Activated CD4-positive, alpha-beta T cell treated with anti-CD3 and anti-CD28 coated beads, Interleukin-2, Interleukin-4, amounts not matched to agents 100 ng/mL and 50 ng/mL, durations not matched to agents 16 hours and 8 hours (primary cell): Measurements from ENCODE around the gene PARP3.

Experiments
- DNase-seq: peaks from one replicate; pipeline ENCODE4 v3.0.0-alpha.2; 2020; ENCODE audit warnings: low spot score

The PARP3 gene

GRCh38 chr3:51948016-51948580, 5.9 kb downstream of the PARP3 start:
- DNase-seq: no peak

GRCh38 chr3:51949121-51949520, 7.0 kb downstream of the PARP3 start:
- DNase-seq: no peak

GRCh38 chr3:51950899-51951298, 8.7 kb downstream of the PARP3 start:
- DNase-seq: no peak

GRCh38 chr3:51953445-51953844, 11.3 kb downstream of the PARP3 start:
- no peak for DNase-seq

- no peak for DNase-seq
Measured at GRCh38 chr3:51954105-51954504, 11.9 kb downstream of the PARP3 start.

GRCh38 chr3:51954713-51955112, 12.6 kb downstream of the PARP3 start:
- no peak for DNase-seq

GRCh38 chr3:51955175-51955892, 13.2 kb downstream of the PARP3 start, which contains the start of gene GPR62:
Gene GPR62, plus strand, starts transcription at chr3:51955381. Its CDS starts 272 bp downstream, at chr3:51955653.
- DNase-seq: no peak

GRCh38 chr3:51955893-51956770, 14.0 kb downstream of the PARP3 start:
- DNase-seq: no peak

GRCh38 chr3:51957520-51958205, 15.5 kb downstream of the PARP3 start:
- no peak for DNase-seq

GRCh38 chr3:51958603-51959521, 16.7 kb downstream of the PARP3 start:
- no peak for DNase-seq

- DNase-seq: no peak
Measured at GRCh38 chr3:51959651-51960050, 17.5 kb downstream of the PARP3 start.

GRCh38 chr3:51960386-51960785, 18.2 kb downstream of the PARP3 start:
- DNase-seq: no peak

GRCh38 chr3:51961011-51961410, 18.8 kb downstream of the PARP3 start:
- no peak for DNase-seq

- DNase-seq: no peak
Measured at GRCh38 chr3:51961602-51962569, 19.7 kb downstream of the PARP3 start.

- DNase-seq: no peak
Measured at GRCh38 chr3:51962854-51963530, 20.8 kb downstream of the PARP3 start.

GRCh38 chr3:51963951-51964451, 21.8 kb downstream of the PARP3 start:
- no peak for DNase-seq

GRCh38 chr3:51964521-51964920, 22.4 kb downstream of the PARP3 start:
- DNase-seq: no peak

GRCh38 chr3:51966016-51966415, 23.9 kb downstream of the PARP3 start:
- no peak for DNase-seq

GRCh38 chr3:51966486-51966885, 24.3 kb downstream of the PARP3 start:
- no peak for DNase-seq
